ENCODE data around the gene CFDP1.

Gene CFDP1

DNA sequence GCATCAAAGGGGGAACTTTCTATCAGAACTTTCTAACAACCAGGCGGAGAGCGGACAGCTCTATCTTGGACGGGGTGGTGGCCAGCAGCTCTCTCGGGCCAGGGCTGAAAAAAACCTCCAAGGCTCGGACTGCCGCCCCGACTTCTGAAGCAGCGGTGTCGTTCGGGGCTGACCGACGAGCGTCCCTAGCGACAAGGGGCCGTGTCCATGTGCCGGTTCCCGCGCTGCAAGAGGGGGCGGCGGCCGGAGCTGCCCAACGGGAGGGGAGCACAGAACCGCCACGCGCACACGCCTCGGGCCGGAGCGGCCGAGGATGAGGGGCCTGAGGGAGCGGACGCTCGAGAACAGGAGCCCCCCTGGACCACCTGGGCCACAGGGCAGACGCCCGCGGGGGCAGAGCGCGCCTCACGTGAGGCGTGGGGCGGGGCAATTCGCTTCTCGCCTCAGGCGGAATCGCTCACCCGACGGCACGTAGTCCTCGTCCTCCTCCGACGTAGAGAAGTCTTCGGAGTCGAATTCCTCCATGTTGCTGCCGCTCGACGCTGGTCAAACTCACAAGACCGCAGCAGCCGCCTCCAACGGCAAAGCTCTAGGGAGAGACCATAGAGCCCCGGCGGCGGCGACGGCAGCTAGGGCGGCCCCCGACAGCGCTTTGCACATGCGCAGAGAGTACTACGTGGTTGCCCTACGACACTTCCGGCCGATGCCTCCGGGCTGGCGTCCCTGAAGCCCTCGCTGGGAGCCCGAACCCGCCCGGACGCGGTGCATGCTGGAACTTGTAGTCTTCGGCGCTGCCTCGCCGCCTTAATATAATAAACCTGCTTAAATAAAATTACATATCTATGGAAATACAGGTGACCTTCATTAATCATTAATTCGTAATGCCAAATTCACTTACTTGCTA is at the start of gene CFDP1 (continued):
- TF ChIP-seq OVOL3 (tag by site-specific recombination; IDR thresholded peaks at IDR 0.05) (peak; percentile 46; the same call in 1 of the 2 replicates), ZNF24 (tag by site-specific recombination; IDR thresholded peaks at IDR 0.05) (no peak), ZNF416 (tag by site-specific recombination; IDR thresholded peaks at IDR 0.05) (no peak), ZNF777 (tag by site-specific recombination; IDR thresholded peaks at IDR 0.05; ENCODE audit: borderline replicate concordance) (peak; percentile 100), SALL2 (tag by site-specific recombination; IDR thresholded peaks at IDR 0.05; ENCODE audit: borderline replicate concordance) (no peak), GFI1B (tag by site-specific recombination; IDR thresholded peaks at IDR 0.05) (no peak), ZNF549 (tag by site-specific recombination; IDR thresholded peaks at IDR 0.05) (no peak), ZNF18 (tag by site-specific recombination; IDR thresholded peaks at IDR 0.05) (no peak), BCL11A (tag by site-specific recombination; IDR thresholded peaks at IDR 0.05; ENCODE audit: low read depth) (no peak), ZBTB49 (tag by site-specific recombination; IDR thresholded peaks at IDR 0.05; ENCODE audit: low read depth) (no peak), PRDM4 (tag by site-specific recombination; IDR thresholded peaks at IDR 0.05) (no peak; the same call in 1 of the 2 replicates), ZNF280C (tag by site-specific recombination; IDR thresholded peaks at IDR 0.05) (no peak), ZNF2 (tag by site-specific recombination; IDR thresholded peaks at IDR 0.05) (peak; percentile 56; the same call in 1 of the 2 replicates), ZNF488 (tag by site-specific recombination; IDR thresholded peaks at IDR 0.05) (no peak), ATF2 (tag by site-specific recombination; IDR thresholded peaks at IDR 0.05; ENCODE audit: low read depth) (no peak), ZNF747 (tag by site-specific recombination; IDR thresholded peaks at IDR 0.05) (no peak), REPIN1 (tag by site-specific recombination; IDR thresholded peaks at IDR 0.05; ENCODE audit: low read depth) (no peak), ZFP3 (tag by site-specific recombination; IDR thresholded peaks at IDR 0.05; ENCODE audit: low read depth) (no peak), SCRT2 (tag by site-specific recombination; IDR thresholded peaks at IDR 0.05) (no peak), ZNF394 (tag by site-specific recombination; IDR thresholded peaks at IDR 0.05; ENCODE audit: borderline replicate concordance) (no peak; the same call in 1 of the 2 replicates), ZNF548 (tag by site-specific recombination; IDR thresholded peaks at IDR 0.05) (no peak), ZNF292 (tag by site-specific recombination; IDR thresholded peaks at IDR 0.05; ENCODE audit: borderline replicate concordance, low read depth) (no peak), ZNF621 (tag by site-specific recombination; IDR thresholded peaks at IDR 0.05) (no peak), ZNF26 (tag by site-specific recombination; IDR thresholded peaks at IDR 0.05) (no peak)
- TF ChIP-seq, protein P1, sequence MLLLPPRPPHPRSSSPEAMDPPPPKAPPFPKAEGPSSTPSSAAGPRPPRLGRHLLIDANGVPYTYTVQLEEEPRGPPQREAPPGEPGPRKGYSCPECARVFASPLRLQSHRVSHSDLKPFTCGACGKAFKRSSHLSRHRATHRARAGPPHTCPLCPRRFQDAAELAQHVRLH (tag by site-specific recombination; IDR thresholded peaks at IDR 0.05): peak; percentile 56; the same call in 1 of the 2 replicates
